Keratinocyte (primary cell): ENCODE results near the gene OFD1. TPM values are rescaled to one million over a fixed set of nuclear protein-coding genes. Genes with fewer than 3 reads are reported as not detected.

ENCODE experiments used
- DNase-seq: peaks from one replicate; pipeline ENCODE4 v3.0.0-alpha.2; 2011; ENCODE audit warnings: low read depth, missing footprints, low spot score
- FAIRE-seq: peaks from 2 replicates; lab custom pipeline; 2011; peaks lifted over from hg19 to GRCh38; lab: Jason Lieb, UNC
- H2AFZ ChIP-seq: 2 replicates; pipeline ENCODE4 v1.6.0; 2012; ENCODE audit warnings: low read length, control low read depth, inconsistent platforms; ENCODE audit not compliant: control insufficient read depth
- H3K27ac ChIP-seq: 2 replicates; pipeline ENCODE4 v1.5.1; 2011; ENCODE audit warnings: low read length; ENCODE audit not compliant: control insufficient read depth, insufficient read depth
- H3K27me3 ChIP-seq: 3 replicates; pipeline ENCODE4 v1.6.0; 2011; ENCODE audit warnings: low read length; ENCODE audit not compliant: control insufficient read depth, insufficient read depth; ENCODE audit errors: extremely low read depth
- H3K36me3 ChIP-seq, 2 experiments: 2 replicates in 1 of 2; 3 replicates in 1 of 2; pipeline ENCODE4 v1.5.1; 2011; ENCODE audit warnings: low read length in 2 of 2, mild to moderate bottlenecking in 1 of 2; ENCODE audit not compliant: control insufficient read depth in 2 of 2, insufficient read depth in 2 of 2; ENCODE audit errors: extremely low read depth in 1 of 2
- H3K4me1 ChIP-seq: 3 replicates; pipeline ENCODE4 v1.5.1; 2011; ENCODE audit warnings: low read length; ENCODE audit not compliant: control insufficient read depth, insufficient read depth; ENCODE audit errors: extremely low read depth
- H3K4me2 ChIP-seq: 3 replicates; pipeline ENCODE4 v1.6.0; 2011; ENCODE audit warnings: low read depth, low read length; ENCODE audit not compliant: control insufficient read depth, insufficient read depth; ENCODE audit errors: extremely low read depth
- H3K4me3 ChIP-seq, 3 experiments: fragments of 200-600 bp in 1 of 3; sonication (generic) in 1 of 3; 2 replicates in 2 of 3; 3 replicates in 1 of 3; pipeline ENCODE4 v1.5.1; 2011 to 2016; ENCODE audit warnings: low read length in 3 of 3, mild to moderate bottlenecking in 3 of 3, control low read depth in 2 of 3, inconsistent platforms in 1 of 3, low read depth in 1 of 3, mixed read lengths in 1 of 3, mixed run types in 1 of 3, moderate library complexity in 1 of 3; ENCODE audit not compliant: control insufficient read depth in 2 of 3, insufficient read depth in 2 of 3; ENCODE audit errors: extremely low read depth in 1 of 3
- H3K79me2 ChIP-seq: 2 replicates; pipeline ENCODE4 v1.6.0; 2012; ENCODE audit warnings: low read length; ENCODE audit not compliant: control insufficient read depth, insufficient read depth
- H3K9ac ChIP-seq: 3 replicates; pipeline ENCODE4 v1.6.0; 2011; ENCODE audit warnings: low read length; ENCODE audit not compliant: control insufficient read depth, insufficient read depth; ENCODE audit errors: extremely low read depth
- H3K9me1 ChIP-seq: 3 replicates; pipeline ENCODE4 v1.6.0; 2011; ENCODE audit warnings: low read length; ENCODE audit not compliant: control insufficient read depth, insufficient read depth; ENCODE audit errors: extremely low read depth
- H3K9me3 ChIP-seq: 2 replicates; pipeline ENCODE4 v1.5.1; 2012; ENCODE audit warnings: low read depth, low read length; ENCODE audit not compliant: control insufficient read depth
- H4K20me1 ChIP-seq: 3 replicates; pipeline ENCODE4 v1.6.0; 2011; ENCODE audit warnings: low read length; ENCODE audit not compliant: control insufficient read depth, insufficient read depth; ENCODE audit errors: extremely low read depth
- CTCF ChIP-seq, 3 experiments: IDR thresholded peaks in 1 of 3; conservative IDR thresholded peaks in 1 of 3; optimal IDR thresholded peaks in 1 of 3; 2 replicates in 2 of 3; 3 replicates in 1 of 3; pipeline versions ENCODE3 to v1.5.1; 2011; ENCODE audit warnings: low read length in 3 of 3, mild to moderate bottlenecking in 3 of 3, moderate library complexity in 2 of 3, control low read depth in 1 of 3, inconsistent platforms in 1 of 3; ENCODE audit not compliant: insufficient read depth in 2 of 3; ENCODE audit errors: extremely low read depth in 1 of 3
- EZH2 ChIP-seq: IDR thresholded peaks from one replicate; pipeline ENCODE4 v1.6.1; 2012; ENCODE audit warnings: inconsistent platforms, mild to moderate bottlenecking, low read length, moderate library complexity
- dilution Hi-C: fragments of 300-500 bp; cut with MboI; formaldehyde crosslinking; loops from one replicate; pipeline ENCODE4 v1.7.0; 2020; ENCODE audit warnings: low sequenced_read_pairs; ENCODE audit not compliant: extremely low pct_ligation_motif_present
- polyA plus RNA-seq, 5 experiments: library from polyadenylated mRNA; depleted of rRNA in 3 of 5; stranded (reverse) in 3 of 5; stranded (forward) in 1 of 5; unstranded in 1 of 5; fragments of >200 nt; gene quantifications; 1 replicate in 1 of 5; 2 replicates in 3 of 5; 3 replicates in 1 of 5; pipeline versions ENCODE4 v1.2.1 to v1.2.3, GENCODE V29; 2011 to 2012; ENCODE audit warnings: missing spikeins in 2 of 5, low read depth in 1 of 5, low replicate concordance in 1 of 5

Gene OFD1
- polyA plus RNA-seq, 1 donor (not counting 4 experiments of a cell fraction or from before 2014, with no cell fraction given): 18.3 TPM

- H3K79me2 ChIP-seq: peaks cover 42% of the 10 kb centered on the region
- TF ChIP-seq CTCF (optimal IDR thresholded peaks at IDR 0.05 in 1 of 3, IDR thresholded peaks at IDR 0.05 in 1 of 3, conservative IDR thresholded peaks at IDR 0.05 in 1 of 3; ENCODE audit: extremely low read depth in 1 of 3, insufficient read depth in 2 of 3, low read length in 3 of 3): peak; percentile 17 to 34 (median 27)
- TF ChIP-seq EZH2: no peak
- H4K20me1 ChIP-seq: no peaks in the 10 kb centered on the region
- dilution Hi-C loops: no loop called here
- H2AFZ ChIP-seq: no peak overlapping the region
- H3K9ac ChIP-seq: peak overlapping the region; percentile 98
- H3K4me1 ChIP-seq: peaks cover 38% of the 10 kb centered on the region
- DNase-seq: no peak
- no peaks in the 10 kb centered on the region for H3K27me3 ChIP-seq
- peak overlapping the region; percentile 79 for H3K4me2 ChIP-seq
- peaks cover 2 to 3% of the 10 kb centered on the region in 2 experiments for H3K36me3 ChIP-seq
- no peak for FAIRE-seq
- H3K9me1 ChIP-seq: no peaks in the 10 kb centered on the region
- no peaks in the 10 kb centered on the region for H3K9me3 ChIP-seq
- peak overlapping the region in 2 of 3 experiments; percentile 72 to 89 for H3K4me3 ChIP-seq
- peak overlapping the region; percentile 97 for H3K27ac ChIP-seq
Measured at GRCh38 chrX:13690836-13691235, 43.7 kb upstream of the OFD1 start.

GRCh38 chrX:13691841-13692371 is 42.6 kb upstream of the OFD1 start:
- TF ChIP-seq EZH2 (no peak), CTCF (optimal IDR thresholded peaks at IDR 0.05 in 1 of 3, IDR thresholded peaks at IDR 0.05 in 1 of 3, conservative IDR thresholded peaks at IDR 0.05 in 1 of 3; ENCODE audit: extremely low read depth in 1 of 3, insufficient read depth in 2 of 3, low read length in 3 of 3) (no peak)
- peak overlapping the region; percentile 85 for H3K27ac ChIP-seq
- no peak for FAIRE-seq

More at GRCh38 chrX:13691841-13692371, 42.6 kb upstream of the OFD1 start:
- Histone ChIP-seq H3K9me3 (no peaks in the 10 kb centered on the region), H3K36me3 (peaks cover 2 to 3% of the 10 kb centered on the region in 2 experiments), H3K9me1 (no peaks in the 10 kb centered on the region), H4K20me1 (no peaks in the 10 kb centered on the region), H2AFZ (no peak overlapping the region), H3K79me2 (peaks cover 49% of the 10 kb centered on the region), H3K4me1 (peaks cover 38% of the 10 kb centered on the region), H3K4me3 (no peak overlapping the region), H3K9ac (no peak overlapping the region), H3K4me2 (peak overlapping the region; percentile 15), H3K27me3 (no peaks in the 10 kb centered on the region)
- no peak for DNase-seq
- dilution Hi-C loops: no loop called here
